ENCODE data around the gene JMJD8.

GRCh38 chr16:717450-718245 is 33.5 kb upstream of the JMJD8 start:
- TF ChIP-seq CTCF (IDR thresholded peaks at IDR 0.05; ENCODE audit: insufficient read depth, low read length, poor library complexity, severe bottlenecking): no peak
- TF ChIP-seq EZH2phosphoT487 (conservative IDR thresholded peaks at IDR 0.05; ENCODE audit: low read length): no peak

Data from SU-DHL-6 (cell line).